ENCODE measurements around the gene TBCC.

DNA sequence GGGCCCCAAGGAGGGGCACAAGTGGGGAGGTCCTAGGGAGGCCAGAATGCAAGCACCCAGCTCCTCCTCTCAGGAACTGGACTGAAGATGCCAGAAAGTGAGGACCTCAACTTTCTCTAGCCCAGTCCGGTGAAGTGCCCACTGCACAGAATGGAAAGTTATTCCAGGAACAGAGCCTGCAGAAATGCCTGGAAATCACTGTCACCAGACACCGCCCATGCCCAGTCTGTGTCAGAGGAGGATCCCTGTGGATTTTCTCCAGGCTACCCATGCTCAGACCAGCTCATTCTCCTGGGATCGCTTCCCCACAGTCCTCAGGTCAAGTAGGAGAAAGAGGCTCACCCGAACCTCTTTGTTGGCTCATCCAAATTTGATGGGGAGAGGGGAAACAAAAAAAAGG is 30.0 kb downstream of the TBCC start:
- TF ChIP-seq CTCF (IDR thresholded peaks at IDR 0.05), result no peak
- no peak for TF ChIP-seq POLR2A (IDR thresholded peaks at IDR 0.05)

All from esophagus squamous epithelium (tissue), 4 donors.